HG02571 (cell line): Measurements from ENCODE around the gene FOXD4.
A peak's percentile ranks its signal among the peaks of the same experiment; 100 is the strongest.
"Not testable (repeated sequence)": the region's sequence is repeated elsewhere in the genome, so short reads cannot be mapped to it uniquely, and the experiment has no call there.

Source experiments
- ATAC-seq: cut with Tn5 transposase; IDR thresholded peaks from one replicate; pipeline ENCODE4 v1.9.1; 2021; ENCODE audit warnings: mild to moderate bottlenecking, moderate library complexity; ENCODE audit not compliant: unreplicated experiment

The FOXD4 gene

GRCh38 chr9:94323-94722, 23.9 kb downstream of the FOXD4 start:
- not testable (repeated sequence) for ATAC-seq

- ATAC-seq = not testable (repeated sequence)
Observed at GRCh38 chr9:93909-94308, 24.3 kb downstream of the FOXD4 start.

GRCh38 chr9:90851-91250, 27.4 kb downstream of the FOXD4 start:
- not testable (repeated sequence) for ATAC-seq

GRCh38 chr9:88396-89037, 29.7 kb downstream of the FOXD4 start:
- ATAC-seq = peak; percentile 61

- not testable (repeated sequence) for ATAC-seq
Observed at GRCh38 chr9:87860-88259, 30.4 kb downstream of the FOXD4 start.

GRCh38 chr9:87105-87504, 31.1 kb downstream of the FOXD4 start:
- ATAC-seq = not testable (repeated sequence)

GRCh38 chr9:86697-87096, 31.5 kb downstream of the FOXD4 start:
- ATAC-seq = not testable (repeated sequence)

- ATAC-seq = not testable (repeated sequence)
Observed at GRCh38 chr9:82932-83689, 35.1 kb downstream of the FOXD4 start.

GRCh38 chr9:78333-78732, 39.9 kb downstream of the FOXD4 start:
- not testable (repeated sequence) for ATAC-seq

- ATAC-seq = not testable (repeated sequence)
Observed at GRCh38 chr9:76389-76788, 41.8 kb downstream of the FOXD4 start.

GRCh38 chr9:73900-74525, 44.2 kb downstream of the FOXD4 start:
- ATAC-seq = not testable (repeated sequence)

GRCh38 chr9:73076-73899, 44.9 kb downstream of the FOXD4 start:
- ATAC-seq = not testable (repeated sequence)
